Ramos (cell line): ENCODE results near the gene NUDT21.

ENCODE experiments used
- in situ Hi-C: fragments of 300-500 bp; cut with MboI; formaldehyde crosslinking; loops from one replicate; pipeline ENCODE4 v1.14.3; 2022; ENCODE audit warnings: low sequenced_read_pairs; ENCODE audit not compliant: unreplicated experiment

NUDT21 gene

GRCh38 chr16:56463153-56463552 lies 12.0 kb upstream of the NUDT21 start:
- in situ Hi-C loops = no loop called here

DNA sequence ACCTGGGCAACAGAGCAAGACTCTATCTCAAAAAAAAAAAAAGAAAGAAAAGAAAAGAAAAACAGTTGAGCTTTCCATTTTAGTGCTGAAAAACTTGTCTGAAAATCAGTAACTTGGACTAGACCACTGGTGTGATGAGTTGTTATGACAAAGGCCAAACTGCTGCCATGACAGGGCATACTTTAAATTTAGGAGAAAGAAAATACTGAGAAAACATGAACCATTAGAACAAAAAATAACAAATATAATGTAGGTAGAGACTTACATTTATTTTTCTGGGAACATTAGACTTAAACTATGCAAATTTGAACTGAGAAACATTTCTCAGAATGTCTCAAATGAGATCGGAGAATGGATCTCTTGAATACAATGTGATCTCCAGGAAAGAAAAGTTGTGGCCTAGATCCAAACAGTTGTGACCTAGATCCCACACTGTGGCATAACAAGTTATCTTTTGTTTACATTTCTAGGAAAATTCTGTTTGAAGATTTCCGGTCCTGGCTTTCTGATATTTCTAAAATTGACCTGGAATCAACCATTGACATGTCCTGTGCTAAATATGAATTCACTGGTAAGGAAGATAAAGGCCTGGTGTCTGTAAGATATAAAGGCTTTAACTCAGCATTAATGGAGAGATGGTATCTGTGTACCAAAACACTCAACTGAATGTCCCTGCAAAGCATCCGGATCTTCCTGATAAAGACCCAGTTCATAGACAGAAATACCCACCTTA lies 11.1 kb upstream of the NUDT21 start:
- in situ Hi-C loops = no loop called here

- in situ Hi-C loops = no loop called here
Observed at GRCh38 chr16:56460101-56460500, 9.0 kb upstream of the NUDT21 start.

GRCh38 chr16:56457927-56458470 lies 6.9 kb upstream of the NUDT21 start:
- in situ Hi-C loops = no loop called here

GRCh38 chr16:56451753-56452689 lies 889 bp upstream of the NUDT21 start:
- in situ Hi-C loops = no loop called here

- in situ Hi-C loops = no loop called here
Observed at GRCh38 chr16:56450275-56450985, 702 bp downstream of the NUDT21 start.

GRCh38 chr16:56448005-56448404 lies 3.1 kb downstream of the NUDT21 start:
- in situ Hi-C loops = no loop called here

DNA sequence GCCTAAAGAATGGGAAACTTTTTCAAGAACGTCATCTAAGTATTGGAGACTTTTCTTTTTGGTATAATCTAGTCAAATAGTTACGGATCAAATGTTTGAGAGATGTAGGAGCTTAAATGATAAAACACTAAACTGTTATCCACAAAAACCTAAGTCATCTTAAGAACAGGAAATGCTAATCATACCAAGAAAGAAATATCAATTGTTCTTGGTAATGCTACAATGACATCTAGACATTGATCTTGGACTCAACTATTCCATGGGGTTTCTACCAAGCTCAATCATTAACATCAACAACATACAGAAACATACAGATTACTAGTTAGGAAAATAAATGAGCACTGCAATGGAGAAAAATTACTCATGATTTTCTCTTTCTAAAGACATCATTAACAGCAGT lies 3.8 kb downstream of the NUDT21 start:
- in situ Hi-C loops = no loop called here

DNA sequence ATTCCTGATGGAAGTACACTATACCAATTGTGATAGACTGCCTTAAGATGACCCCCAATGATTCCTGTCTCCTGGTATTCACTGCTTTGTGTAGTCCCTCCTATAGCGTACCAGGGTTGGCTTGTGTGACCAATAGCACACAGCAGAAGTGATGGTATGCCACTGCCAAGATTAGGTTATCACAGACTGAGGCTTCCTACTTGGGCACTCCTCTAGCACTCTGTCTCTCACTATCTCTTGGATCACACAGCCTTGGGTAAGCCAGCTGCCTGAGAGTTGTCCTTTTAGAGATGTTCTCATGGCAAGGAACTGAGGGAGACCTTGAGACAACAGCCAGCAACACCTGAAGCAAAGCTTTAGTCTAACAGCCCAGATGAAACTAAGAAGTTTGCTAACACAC lies 13.1 kb downstream of the NUDT21 start:
- in situ Hi-C loops = no loop called here

- in situ Hi-C loops = no loop called here
Observed at GRCh38 chr16:56436258-56436657, 14.9 kb downstream of the NUDT21 start.

- in situ Hi-C loops = no loop called here
Observed at GRCh38 chr16:56428091-56428490, 23.0 kb downstream of the NUDT21 start.

GRCh38 chr16:56426585-56426984 lies 24.5 kb downstream of the NUDT21 start:
- in situ Hi-C loops = no loop called here

GRCh38 chr16:56425439-56425832 lies 25.7 kb downstream of the NUDT21 start, which contains the start of gene AMFR:
Gene AMFR (minus strand): TSS chr16:56425545. CDS start chr16:56425327, 218 bp downstream.
- in situ Hi-C loops = no loop called here

GRCh38 chr16:56424791-56425438 lies 26.2 kb downstream of the NUDT21 start:
- in situ Hi-C loops = no loop called here

- in situ Hi-C loops = no loop called here
Observed at GRCh38 chr16:56424404-56424764, 26.7 kb downstream of the NUDT21 start.

GRCh38 chr16:56423584-56424403 lies 27.3 kb downstream of the NUDT21 start:
- in situ Hi-C loops = no loop called here

DNA sequence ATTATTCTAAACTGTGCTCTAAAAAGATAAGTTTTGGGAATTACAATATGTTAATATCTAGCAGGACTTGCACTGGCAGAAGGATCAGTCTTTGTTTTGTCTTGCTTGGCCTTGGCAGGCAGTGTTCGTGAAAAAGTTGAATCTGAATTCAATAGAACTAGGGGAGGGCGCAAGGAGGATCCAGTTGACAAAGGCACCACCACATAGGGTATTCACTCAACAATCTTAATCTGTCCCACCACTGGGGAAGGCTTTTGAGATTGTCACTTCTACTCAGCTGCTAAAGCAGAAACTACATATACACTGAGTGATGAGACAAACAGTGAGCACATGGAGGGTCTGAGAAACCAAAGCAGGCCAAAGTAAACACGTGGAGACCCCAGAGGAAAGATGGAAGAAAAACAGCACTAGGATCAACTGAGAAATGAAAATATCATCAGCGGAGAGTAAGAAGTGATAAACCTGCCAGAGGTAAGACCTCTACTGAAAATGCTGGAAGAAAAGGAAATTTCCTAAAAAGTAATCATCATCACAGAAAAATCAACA lies 28.2 kb downstream of the NUDT21 start:
- in situ Hi-C loops = no loop called here

- in situ Hi-C loops = no loop called here
Observed at GRCh38 chr16:56421976-56422669, 29.0 kb downstream of the NUDT21 start.
